ENCODE results near the gene FAAP20.

- no peak for TF ChIP-seq CTCF (conservative IDR thresholded peaks at IDR 0.05)
- TF ChIP-seq EZH2 (IDR thresholded peaks at IDR 0.05; ENCODE audit: low read depth) = no peak
Measured at GRCh38 chr1:2144501-2145090, 50.0 kb downstream of the FAAP20 start.

All from PC-9 (cell line).